ENCODE measurements around the gene COL12A1. TPM values are rescaled to one million over a fixed set of nuclear protein-coding genes. Genes with fewer than 3 reads are reported as not detected.

COL12A1 gene
- total and polyA plus RNA-seq, 9 donors = 134 to 277 (median 168) TPM

GRCh38 chr6:75041381-75041780 lies 164.5 kb downstream of the COL12A1 start:
- WGBS, 3 donors = 73 to 89% (median 82%) methylated on average over 2 of the region's 2 CpGs
- Histone ChIP-seq H3K36me3 (no peaks in the 10 kb centered on the region), H3K9me3 (no peaks in the 10 kb centered on the region), H3K4me1 (ENCODE audit: insufficient read depth) (no peaks in the 10 kb centered on the region), H3K27ac (no peak overlapping the region), H3K27me3 (no peaks in the 10 kb centered on the region), H3K4me3 (no peak overlapping the region)
- intact Hi-C loops (cut with DNase I) = no loop called here
- no peak for DNase-seq
- TF ChIP-seq, protein P1, sequence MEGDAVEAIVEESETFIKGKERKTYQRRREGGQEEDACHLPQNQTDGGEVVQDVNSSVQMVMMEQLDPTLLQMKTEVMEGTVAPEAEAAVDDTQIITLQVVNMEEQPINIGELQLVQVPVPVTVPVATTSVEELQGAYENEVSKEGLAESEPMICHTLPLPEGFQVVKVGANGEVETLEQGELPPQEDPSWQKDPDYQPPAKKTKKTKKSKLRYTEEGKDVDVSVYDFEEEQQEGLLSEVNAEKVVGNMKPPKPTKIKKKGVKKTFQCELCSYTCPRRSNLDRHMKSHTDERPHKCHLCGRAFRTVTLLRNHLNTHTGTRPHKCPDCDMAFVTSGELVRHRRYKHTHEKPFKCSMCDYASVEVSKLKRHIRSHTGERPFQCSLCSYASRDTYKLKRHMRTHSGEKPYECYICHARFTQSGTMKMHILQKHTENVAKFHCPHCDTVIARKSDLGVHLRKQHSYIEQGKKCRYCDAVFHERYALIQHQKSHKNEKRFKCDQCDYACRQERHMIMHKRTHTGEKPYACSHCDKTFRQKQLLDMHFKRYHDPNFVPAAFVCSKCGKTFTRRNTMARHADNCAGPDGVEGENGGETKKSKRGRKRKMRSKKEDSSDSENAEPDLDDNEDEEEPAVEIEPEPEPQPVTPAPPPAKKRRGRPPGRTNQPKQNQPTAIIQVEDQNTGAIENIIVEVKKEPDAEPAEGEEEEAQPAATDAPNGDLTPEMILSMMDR (IDR thresholded peaks at IDR 0.05) = no peak
- TF ChIP-seq EP300 (IDR thresholded peaks at IDR 0.05) (no peak), POLR2A (IDR thresholded peaks at IDR 0.05) (no peak)

Other genes starting within 250 kb of the COL12A1 start
- gene COX7A2, start 37.7 kb upstream of the COL12A1 start, total RNA-seq = 100 to 1,000 TPM; 178 to 297 (median 202) TPM
- gene COX7A2, start 37.7 kb upstream of the COL12A1 start, polyA plus RNA-seq = 100 to 1,000 TPM; 316 to 377 TPM
- 10 to 100 TPM; 48.9 to 88.0 (median 72.8) TPM for gene TMEM30A, start 78.7 kb upstream of the COL12A1 start, total RNA-seq
- 10 to 100 TPM; 46.1 to 61.6 TPM for gene TMEM30A, start 78.7 kb upstream of the COL12A1 start, polyA plus RNA-seq